Calu3 (cell line): Measurements from ENCODE around the gene PIGZ. TPM values are rescaled to one million over a fixed set of nuclear protein-coding genes. Genes with fewer than 3 reads are reported as not detected.

Experiments used
- BruUV-seq: library from RNA; stranded (reverse); fragments of 400-500 nt; replicated peaks from 2 replicates; lab custom pipeline; 2021; lab: Mats Ljungman, UMichigan
- CTCF ChIA-PET: fragments of 300-600 bp; sonication (Branson Sonifier 250); formaldehyde crosslinking; loops from one replicate; lab custom pipeline; 2022; ENCODE audit warnings: antibody characterized with exemption; lab: Charles Lee
- DNase-seq: peaks from one replicate; pipeline ENCODE4 v3.0.0; 2022
- H3K27ac Mint-ChIP-seq: one replicate; pipeline ENCODE4 v1.8.0; 2022; ENCODE audit warnings: mixed read lengths; ENCODE audit not compliant: unreplicated experiment
- H3K27me3 Mint-ChIP-seq: one replicate; pipeline ENCODE4 v1.8.0; 2022; ENCODE audit warnings: mixed read lengths; ENCODE audit not compliant: unreplicated experiment
- H3K36me3 Mint-ChIP-seq: one replicate; pipeline ENCODE4 v1.8.0; 2022; ENCODE audit warnings: mild to moderate bottlenecking, moderate library complexity, mixed read lengths; ENCODE audit not compliant: insufficient read depth, unreplicated experiment
- H3K4me1 Mint-ChIP-seq: one replicate; pipeline ENCODE4 v1.8.0; 2022; ENCODE audit warnings: mild to moderate bottlenecking, low read depth, mixed read lengths; ENCODE audit not compliant: unreplicated experiment
- H3K4me3 Mint-ChIP-seq: one replicate; pipeline ENCODE4 v1.8.0; 2022; ENCODE audit warnings: mild to moderate bottlenecking, low read depth, moderate library complexity, mixed read lengths; ENCODE audit not compliant: unreplicated experiment
- H3K9me3 Mint-ChIP-seq: one replicate; pipeline ENCODE4 v1.8.0; 2022; ENCODE audit warnings: low read depth, mixed read lengths; ENCODE audit not compliant: unreplicated experiment
- intact Hi-C: fragments of 100-400 bp; cut with micrococcal nuclease; formaldehyde crosslinking; loops from one replicate; pipeline ENCODE4 v1.10.0; 2022; ENCODE audit not compliant: unreplicated experiment
- total RNA-seq: library from RNA; stranded (reverse); gene quantifications from 2 replicates; pipeline ENCODE4 v1.2.3, GENCODE V29; 2022
- TF ChIP-seq, protein P1 (sequence below): fragments of 200-600 bp; IDR thresholded peaks from one replicate; pipeline ENCODE4 v1.8.0; 2022; ENCODE audit warnings: antibody characterized with exemption; ENCODE audit not compliant: unreplicated experiment

Gene PIGZ
- total RNA-seq, 1 experiment from 2014 or later: 6.7 TPM

GRCh38 chr3:197002701-197003454 is 34.2 kb upstream of the PIGZ start:
- BruUV-seq: no TSS peak
- CTCF ChIA-PET: interaction anchor here (1.1 kb wide), 1 partner anchor 26 kb away, joined by 5 read pairs; the partner anchor contains the start of gene MELTF
- Mint-ChIP-seq H3K27ac (no peak overlapping the region), H3K4me3 (peak overlapping the region; percentile 59), H3K36me3 (peaks cover 6% of the 10 kb centered on the region), H3K27me3 (no peaks in the 10 kb centered on the region), H3K9me3 (no peaks in the 10 kb centered on the region), H3K4me1 (no peaks in the 10 kb centered on the region)
- TF ChIP-seq, protein P1, sequence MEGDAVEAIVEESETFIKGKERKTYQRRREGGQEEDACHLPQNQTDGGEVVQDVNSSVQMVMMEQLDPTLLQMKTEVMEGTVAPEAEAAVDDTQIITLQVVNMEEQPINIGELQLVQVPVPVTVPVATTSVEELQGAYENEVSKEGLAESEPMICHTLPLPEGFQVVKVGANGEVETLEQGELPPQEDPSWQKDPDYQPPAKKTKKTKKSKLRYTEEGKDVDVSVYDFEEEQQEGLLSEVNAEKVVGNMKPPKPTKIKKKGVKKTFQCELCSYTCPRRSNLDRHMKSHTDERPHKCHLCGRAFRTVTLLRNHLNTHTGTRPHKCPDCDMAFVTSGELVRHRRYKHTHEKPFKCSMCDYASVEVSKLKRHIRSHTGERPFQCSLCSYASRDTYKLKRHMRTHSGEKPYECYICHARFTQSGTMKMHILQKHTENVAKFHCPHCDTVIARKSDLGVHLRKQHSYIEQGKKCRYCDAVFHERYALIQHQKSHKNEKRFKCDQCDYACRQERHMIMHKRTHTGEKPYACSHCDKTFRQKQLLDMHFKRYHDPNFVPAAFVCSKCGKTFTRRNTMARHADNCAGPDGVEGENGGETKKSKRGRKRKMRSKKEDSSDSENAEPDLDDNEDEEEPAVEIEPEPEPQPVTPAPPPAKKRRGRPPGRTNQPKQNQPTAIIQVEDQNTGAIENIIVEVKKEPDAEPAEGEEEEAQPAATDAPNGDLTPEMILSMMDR: peak; percentile 81
- peak; percentile 91 for DNase-seq
- intact Hi-C loops: no loop called here

- Mint-ChIP-seq H3K9me3 (no peaks in the 10 kb centered on the region), H3K4me1 (no peaks in the 10 kb centered on the region), H3K36me3 (peaks cover under 1% of the 10 kb centered on the region), H3K27ac (no peak overlapping the region), H3K27me3 (no peaks in the 10 kb centered on the region), H3K4me3 (peak overlapping the region; percentile 28)
- intact Hi-C loops: no loop called here
- BruUV-seq: TSS peak; percentile 91
- CTCF ChIA-PET: no interaction called here
- TF ChIP-seq, protein P1: no peak
- no peak for DNase-seq
Observed at GRCh38 chr3:197001972-197002700, 33.5 kb upstream of the PIGZ start.

- H3K9me3 Mint-ChIP-seq: no peaks in the 10 kb centered on the region
- no peaks in the 10 kb centered on the region for H3K4me1 Mint-ChIP-seq
- H3K27me3 Mint-ChIP-seq: no peaks in the 10 kb centered on the region
- H3K27ac Mint-ChIP-seq: peak overlapping the region; percentile 3
- intact Hi-C loops: no loop called here
- BruUV-seq: no TSS peak
- no peaks in the 10 kb centered on the region for H3K36me3 Mint-ChIP-seq
- peak overlapping the region; percentile 28 for H3K4me3 Mint-ChIP-seq
- CTCF ChIA-PET: no interaction called here
- TF ChIP-seq, protein P1: no peak
- DNase-seq: no peak
Observed at GRCh38 chr3:197001106-197001971, 32.7 kb upstream of the PIGZ start.

GRCh38 chr3:197000211-197000610 is 31.6 kb upstream of the PIGZ start:
- H3K36me3 Mint-ChIP-seq: no peaks in the 10 kb centered on the region
- H3K4me1 Mint-ChIP-seq: no peaks in the 10 kb centered on the region
- TF ChIP-seq, protein P1: no peak
- no peak overlapping the region for H3K27ac Mint-ChIP-seq
- no TSS peak for BruUV-seq
- no peak for DNase-seq
- no peaks in the 10 kb centered on the region for H3K27me3 Mint-ChIP-seq
- H3K4me3 Mint-ChIP-seq: no peak overlapping the region
- intact Hi-C loops: no loop called here
- no peaks in the 10 kb centered on the region for H3K9me3 Mint-ChIP-seq
- CTCF ChIA-PET: no interaction called here
